Osteoblast (primary cell): ENCODE measurements around the gene CEL. TPM values are rescaled to one million over a fixed set of nuclear protein-coding genes. Genes with fewer than 3 reads are reported as not detected.
A peak's percentile ranks its signal among the peaks of the same experiment; 100 is the strongest.

ENCODE experiments used
- DNase-seq: peaks from one replicate; pipeline ENCODE4 v3.0.0; 2011; ENCODE audit warnings: low spot score, mixed read lengths; ENCODE audit not compliant: insufficient read length; ENCODE audit errors: missing footprints
- H2AFZ ChIP-seq: 2 replicates; pipeline ENCODE4 v1.6.0; 2011; ENCODE audit warnings: mild to moderate bottlenecking, low read length
- H3K27ac ChIP-seq: 2 replicates; pipeline ENCODE4 v1.5.1; 2011; ENCODE audit warnings: mild to moderate bottlenecking, low read depth, low read length, moderate library complexity
- H3K27me3 ChIP-seq: 2 replicates; pipeline ENCODE4 v1.6.0; 2012; ENCODE audit warnings: mild to moderate bottlenecking, control low read depth, inconsistent platforms, low read length, moderate library complexity; ENCODE audit not compliant: insufficient read depth
- H3K36me3 ChIP-seq: 2 replicates; pipeline ENCODE4 v1.5.1; 2011; ENCODE audit warnings: mild to moderate bottlenecking, low read length, control low read depth, moderate library complexity; ENCODE audit not compliant: insufficient read depth
- H3K4me1 ChIP-seq: 2 replicates; pipeline ENCODE4 v1.5.1; 2011; ENCODE audit warnings: mild to moderate bottlenecking, low read length, control low read depth, moderate library complexity; ENCODE audit not compliant: insufficient read depth
- H3K4me2 ChIP-seq: 2 replicates; pipeline ENCODE4 v1.6.0; 2011; ENCODE audit warnings: mild to moderate bottlenecking, low read length; ENCODE audit not compliant: insufficient read depth
- H3K4me3 ChIP-seq: fragments of 200-600 bp; sonication (generic); 3 replicates; pipeline ENCODE4 v1.5.1; 2012; ENCODE audit warnings: mild to moderate bottlenecking, low read length, inconsistent platforms; ENCODE audit not compliant: insufficient read depth
- H3K79me2 ChIP-seq: 2 replicates; pipeline ENCODE4 v1.6.0; 2012; ENCODE audit warnings: mild to moderate bottlenecking, low read length, control low read depth, inconsistent platforms; ENCODE audit not compliant: insufficient read depth
- H3K9me3 ChIP-seq: 2 replicates; pipeline ENCODE4 v1.5.1; 2011; ENCODE audit warnings: low read depth, low read length, control low read depth
- H4K20me1 ChIP-seq: 2 replicates; pipeline ENCODE4 v1.6.0; 2012; ENCODE audit warnings: mild to moderate bottlenecking, low read length, control low read depth; ENCODE audit not compliant: insufficient read depth
- CTCF ChIP-seq: IDR thresholded peaks from 2 replicates; pipeline ENCODE4 v1.5.1; 2011; ENCODE audit warnings: mild to moderate bottlenecking, low read depth, low read length, moderate library complexity; ENCODE audit errors: extremely low read depth
- total RNA-seq: library from RNA; depleted of rRNA; stranded (reverse); fragments of >200 nt; gene quantifications from 2 replicates; pipeline ENCODE4 v1.2.3, GENCODE V29; 2012

The CEL gene
- total RNA-seq, 1 donor = not detected

- Histone ChIP-seq H3K4me3 (no peak overlapping the region), H3K79me2 (no peaks in the 10 kb centered on the region), H3K36me3 (peaks cover 63% of the 10 kb centered on the region), H3K27ac (no peak overlapping the region), H3K9me3 (no peaks in the 10 kb centered on the region), H3K4me2 (no peak overlapping the region), H4K20me1 (peaks cover 16% of the 10 kb centered on the region), H3K4me1 (no peaks in the 10 kb centered on the region), H2AFZ (no peak overlapping the region), H3K27me3 (no peaks in the 10 kb centered on the region)
- TF ChIP-seq CTCF = no peak
- DNase-seq = peak; percentile 57
Observed at GRCh38 chr9:133046196-133046899, 15.4 kb upstream of the CEL start.

- no peaks in the 10 kb centered on the region for H3K9me3 ChIP-seq
- H3K27ac ChIP-seq = no peak overlapping the region
- H3K4me1 ChIP-seq = no peaks in the 10 kb centered on the region
- no peaks in the 10 kb centered on the region for H3K79me2 ChIP-seq
- no peak overlapping the region for H2AFZ ChIP-seq
- H3K4me3 ChIP-seq = no peak overlapping the region
- TF ChIP-seq CTCF = no peak
- no peaks in the 10 kb centered on the region for H3K27me3 ChIP-seq
- H4K20me1 ChIP-seq = peaks cover 21% of the 10 kb centered on the region
- peak; percentile 38 for DNase-seq
- peaks cover 65% of the 10 kb centered on the region for H3K36me3 ChIP-seq
- no peak overlapping the region for H3K4me2 ChIP-seq
Observed at GRCh38 chr9:133046900-133047295, 14.9 kb upstream of the CEL start.

- TF ChIP-seq CTCF = peak; percentile 38
- peak; percentile 96 for DNase-seq
- peaks cover 52% of the 10 kb centered on the region for H3K36me3 ChIP-seq
- no peak overlapping the region for H2AFZ ChIP-seq
- no peaks in the 10 kb centered on the region for H3K9me3 ChIP-seq
- H3K27ac ChIP-seq = no peak overlapping the region
- peaks cover 13% of the 10 kb centered on the region for H4K20me1 ChIP-seq
- no peaks in the 10 kb centered on the region for H3K27me3 ChIP-seq
- no peaks in the 10 kb centered on the region for H3K79me2 ChIP-seq
- no peak overlapping the region for H3K4me2 ChIP-seq
- no peak overlapping the region for H3K4me3 ChIP-seq
- no peaks in the 10 kb centered on the region for H3K4me1 ChIP-seq
Observed at GRCh38 chr9:133048595-133048994, 13.2 kb upstream of the CEL start.

GRCh38 chr9:133049043-133049442 is 12.7 kb upstream of the CEL start:
- H2AFZ ChIP-seq = no peak overlapping the region
- H3K4me3 ChIP-seq = no peak overlapping the region
- no peaks in the 10 kb centered on the region for H3K4me1 ChIP-seq
- no peak for TF ChIP-seq CTCF
- peaks cover 52% of the 10 kb centered on the region for H3K36me3 ChIP-seq
- no peak overlapping the region for H3K27ac ChIP-seq
- no peaks in the 10 kb centered on the region for H3K9me3 ChIP-seq
- H3K27me3 ChIP-seq = no peaks in the 10 kb centered on the region
- no peak overlapping the region for H3K4me2 ChIP-seq
- H4K20me1 ChIP-seq = peaks cover 12% of the 10 kb centered on the region
- DNase-seq = no peak
- H3K79me2 ChIP-seq = no peaks in the 10 kb centered on the region
